Chondrocyte (in vitro differentiated cells): ENCODE measurements around the gene PIP5K1C. TPM values are rescaled to one million over a fixed set of nuclear protein-coding genes. Genes with fewer than 3 reads are reported as not detected.

Source experiments
- DNase-seq: peaks from one replicate; pipeline ENCODE4 v3.0.0; 2021; ENCODE audit warnings: mixed read lengths, low spot score
- H3K27ac Mint-ChIP-seq: one replicate; pipeline ENCODE4 v1.8.0; 2021; ENCODE audit warnings: mild to moderate bottlenecking, moderate library complexity, mixed read lengths; ENCODE audit not compliant: unreplicated experiment
- H3K27me3 Mint-ChIP-seq: 2 replicates; pipeline ENCODE4 v1.8.0; 2021; ENCODE audit warnings: low read depth, mixed read lengths
- H3K36me3 Mint-ChIP-seq: 2 replicates; pipeline ENCODE4 v1.8.0; 2021; ENCODE audit warnings: low read depth, mixed read lengths
- H3K4me1 Mint-ChIP-seq: 2 replicates; pipeline ENCODE4 v1.8.0; 2021; ENCODE audit warnings: low read depth, mild to moderate bottlenecking, mixed read lengths
- H3K4me3 Mint-ChIP-seq: one replicate; pipeline ENCODE4 v1.8.0; 2021; ENCODE audit warnings: mild to moderate bottlenecking, moderate library complexity, mixed read lengths; ENCODE audit not compliant: unreplicated experiment
- H3K9me3 Mint-ChIP-seq: 2 replicates; pipeline ENCODE4 v1.8.0; 2021; ENCODE audit warnings: low read depth, mixed read lengths
- CTCF ChIP-seq: fragments of 200-600 bp; sonication (generic); IDR thresholded peaks from 2 replicates; pipeline ENCODE4 v1.5.0; 2021; ENCODE audit warnings: antibody characterized with exemption, mild to moderate bottlenecking, moderate library complexity
- total RNA-seq: library from RNA; stranded (reverse); gene quantifications from 3 replicates; pipeline ENCODE4 v1.2.1, GENCODE V29; 2021

Gene PIP5K1C
- total RNA-seq, 1 donor from 2014 or later, result 81.0 TPM

- no peak for TF ChIP-seq CTCF
- Mint-ChIP-seq H3K27ac (no peak overlapping the region), H3K27me3 (no peaks in the 10 kb centered on the region), H3K4me3 (no peak overlapping the region), H3K9me3 (no peaks in the 10 kb centered on the region), H3K4me1 (peaks cover 20% of the 10 kb centered on the region), H3K36me3 (peaks cover 5% of the 10 kb centered on the region)
- DNase-seq, result no peak
These were observed 79.3 kb downstream of the PIP5K1C start for GRCh38 chr19:3620817-3621547.

GRCh38 chr19:3620145-3620816 lies 80.0 kb downstream of the PIP5K1C start:
- no peaks in the 10 kb centered on the region for H3K27me3 Mint-ChIP-seq

GRCh38 chr19:3619631-3620012 lies 80.6 kb downstream of the PIP5K1C start:
- Mint-ChIP-seq H3K4me3 (no peak overlapping the region), H3K27ac (no peak overlapping the region), H3K9me3 (no peaks in the 10 kb centered on the region), H3K4me1 (peaks cover 7% of the 10 kb centered on the region), H3K27me3 (no peaks in the 10 kb centered on the region), H3K36me3 (peaks cover 5% of the 10 kb centered on the region)
- no peak for TF ChIP-seq CTCF
- DNase-seq, result peak; percentile 92

More at GRCh38 chr19:3620145-3620816, 80.0 kb downstream of the PIP5K1C start:
- peaks cover 5% of the 10 kb centered on the region for H3K36me3 Mint-ChIP-seq
- no peak overlapping the region for H3K27ac Mint-ChIP-seq
- no peak for TF ChIP-seq CTCF
- no peaks in the 10 kb centered on the region for H3K9me3 Mint-ChIP-seq
- no peak for DNase-seq
- no peak overlapping the region for H3K4me3 Mint-ChIP-seq
- peaks cover 13% of the 10 kb centered on the region for H3K4me1 Mint-ChIP-seq

GRCh38 chr19:3618811-3619630 lies 81.2 kb downstream of the PIP5K1C start:
- no peaks in the 10 kb centered on the region for H3K9me3 Mint-ChIP-seq
- peak; percentile 91 for DNase-seq
- H3K27me3 Mint-ChIP-seq, result no peaks in the 10 kb centered on the region
- H3K36me3 Mint-ChIP-seq, result peaks cover 5% of the 10 kb centered on the region
- H3K4me1 Mint-ChIP-seq, result peaks cover under 1% of the 10 kb centered on the region
- peak; percentile 62 for TF ChIP-seq CTCF
- H3K27ac Mint-ChIP-seq, result no peak overlapping the region
- no peak overlapping the region for H3K4me3 Mint-ChIP-seq
